ENCODE data around the gene CASP10.

- TF ChIP-seq MAFK (IDR thresholded peaks at IDR 0.05; ENCODE audit: low read depth, low read length) (no peak), MAZ (IDR thresholded peaks at IDR 0.05; ENCODE audit: borderline replicate concordance, low read depth, low read length) (no peak), SMC3 (IDR thresholded peaks at IDR 0.05; ENCODE audit: low read depth, low read length) (no peak), ELK1 (IDR thresholded peaks at IDR 0.05; ENCODE audit: borderline replicate concordance, low read depth, low read length) (no peak), POLR2A (IDR thresholded peaks at IDR 0.05; ENCODE audit: low read depth, low read length) (no peak)
- TF ChIP-seq, protein P1, sequence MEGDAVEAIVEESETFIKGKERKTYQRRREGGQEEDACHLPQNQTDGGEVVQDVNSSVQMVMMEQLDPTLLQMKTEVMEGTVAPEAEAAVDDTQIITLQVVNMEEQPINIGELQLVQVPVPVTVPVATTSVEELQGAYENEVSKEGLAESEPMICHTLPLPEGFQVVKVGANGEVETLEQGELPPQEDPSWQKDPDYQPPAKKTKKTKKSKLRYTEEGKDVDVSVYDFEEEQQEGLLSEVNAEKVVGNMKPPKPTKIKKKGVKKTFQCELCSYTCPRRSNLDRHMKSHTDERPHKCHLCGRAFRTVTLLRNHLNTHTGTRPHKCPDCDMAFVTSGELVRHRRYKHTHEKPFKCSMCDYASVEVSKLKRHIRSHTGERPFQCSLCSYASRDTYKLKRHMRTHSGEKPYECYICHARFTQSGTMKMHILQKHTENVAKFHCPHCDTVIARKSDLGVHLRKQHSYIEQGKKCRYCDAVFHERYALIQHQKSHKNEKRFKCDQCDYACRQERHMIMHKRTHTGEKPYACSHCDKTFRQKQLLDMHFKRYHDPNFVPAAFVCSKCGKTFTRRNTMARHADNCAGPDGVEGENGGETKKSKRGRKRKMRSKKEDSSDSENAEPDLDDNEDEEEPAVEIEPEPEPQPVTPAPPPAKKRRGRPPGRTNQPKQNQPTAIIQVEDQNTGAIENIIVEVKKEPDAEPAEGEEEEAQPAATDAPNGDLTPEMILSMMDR (conservative IDR thresholded peaks at IDR 0.05; ENCODE audit: low read depth, low read length): no peak
Observed at GRCh38 chr2:201242571-201243277, 59.8 kb downstream of the CASP10 start.

All from IMR-90 (cell line).